Caco-2 (cell line): ENCODE measurements around the gene DIAPH1. TPM values are rescaled to one million over a fixed set of nuclear protein-coding genes. Genes with fewer than 3 reads are reported as not detected.

Source experiments
- BruUV-seq: library from RNA; stranded (reverse); fragments of 400-500 nt; replicated peaks from 2 replicates; lab custom pipeline; 2021; lab: Mats Ljungman, UMichigan
- CTCF ChIA-PET: fragments of 300-600 bp; sonication (Branson Sonifier 250); formaldehyde crosslinking; loops from one replicate; lab custom pipeline; 2022; ENCODE audit warnings: antibody characterized with exemption; lab: Charles Lee
- POLR2A ChIA-PET: fragments of 300-600 bp; sonication (Branson Sonifier 250); formaldehyde crosslinking; loops from one replicate; lab custom pipeline; 2022; ENCODE audit warnings: antibody characterized with exemption; lab: Charles Lee
- DNase-seq, 2 experiments: peaks; one replicate each; pipeline versions ENCODE4 v3.0.0 to v3.0.0-alpha.2; 2020 to 2022
- H3K27me3 ChIP-seq: replicated peaks from 2 replicates; pipeline ENCODE4 v1.6.0; 2011; ENCODE audit warnings: low read length; ENCODE audit not compliant: control insufficient read depth, insufficient read depth
- H3K36me3 ChIP-seq: 2 replicates; pipeline ENCODE4 v1.5.1; 2011; ENCODE audit warnings: low read length; ENCODE audit not compliant: control insufficient read depth, insufficient read depth
- H3K4me1 ChIP-seq: fragments of 250-450 bp; sonication (Bioruptor Pico); 2 replicates; pipeline ENCODE4 v1.5.1; 2020; ENCODE audit warnings: mild to moderate bottlenecking
- H3K4me3 ChIP-seq: 2 replicates; pipeline ENCODE4 v1.5.1; 2011; ENCODE audit warnings: low read depth, mild to moderate bottlenecking, control low read depth, low read length
- H3K9me3 ChIP-seq: fragments of 250-450 bp; sonication (Bioruptor Pico); 2 replicates; pipeline ENCODE4 v1.5.1; 2020; ENCODE audit warnings: mild to moderate bottlenecking, moderate library complexity
- H3K27ac Mint-ChIP-seq: one replicate; pipeline ENCODE4 v1.8.0; 2022; ENCODE audit warnings: mixed read lengths; ENCODE audit not compliant: unreplicated experiment
- H3K27me3 Mint-ChIP-seq: one replicate; pipeline ENCODE4 v1.8.0; 2022; ENCODE audit warnings: mixed read lengths; ENCODE audit not compliant: insufficient read depth, unreplicated experiment
- H3K36me3 Mint-ChIP-seq: one replicate; pipeline ENCODE4 v1.8.0; 2022; ENCODE audit warnings: mild to moderate bottlenecking, mixed read lengths; ENCODE audit not compliant: insufficient read depth, unreplicated experiment
- H3K4me1 Mint-ChIP-seq: one replicate; pipeline ENCODE4 v1.8.0; 2022; ENCODE audit warnings: low read depth, mixed read lengths; ENCODE audit not compliant: unreplicated experiment
- H3K4me3 Mint-ChIP-seq: one replicate; pipeline ENCODE4 v1.8.0; 2022; ENCODE audit warnings: mild to moderate bottlenecking, moderate library complexity, mixed read lengths; ENCODE audit not compliant: unreplicated experiment
- H3K9me3 Mint-ChIP-seq: one replicate; pipeline ENCODE4 v1.8.0; 2022; ENCODE audit warnings: mixed read lengths; ENCODE audit not compliant: unreplicated experiment
- CTCF ChIP-seq, 2 experiments: fragments of 200-600 bp in 1 of 2; IDR thresholded peaks; 1 replicate in 1 of 2; 2 replicates in 1 of 2; pipeline versions ENCODE4 v1.5.1 to v1.8.0; 2011 to 2022; ENCODE audit warnings: antibody characterized with exemption in 1 of 2, control low read depth in 1 of 2, inconsistent platforms in 1 of 2, low read depth in 1 of 2, low read length in 1 of 2, mild to moderate bottlenecking in 1 of 2, moderate library complexity in 1 of 2; ENCODE audit not compliant: insufficient read depth in 1 of 2, severe bottlenecking in 1 of 2, unreplicated experiment in 1 of 2
- intact Hi-C: fragments of 100-400 bp; cut with micrococcal nuclease; formaldehyde crosslinking; loops from one replicate; pipeline ENCODE4 v1.10.0; 2022; ENCODE audit not compliant: unreplicated experiment
- total RNA-seq: library from RNA; stranded (reverse); gene quantifications from 2 replicates; pipeline ENCODE4 v1.2.3, GENCODE V29; 2022

Gene DIAPH1
- total RNA-seq, 1 experiment from 2014 or later, result 161 TPM

- peaks cover 2% of the 10 kb centered on the region; the same call in 1 of the 2 replicates for H3K36me3 ChIP-seq
- H3K4me1 Mint-ChIP-seq, result peaks cover 22% of the 10 kb centered on the region
- no peaks in the 10 kb centered on the region for H3K9me3 Mint-ChIP-seq
- no peaks in the 10 kb centered on the region for H3K27me3 Mint-ChIP-seq
- H3K27me3 ChIP-seq, result no peaks in the 10 kb centered on the region
- DNase-seq, result peak; percentile 90 to 93
- peak within 1 kb of the TSS; percentile 75 for H3K4me3 ChIP-seq
- no TSS peak for BruUV-seq
- no peak for TF ChIP-seq CTCF (IDR thresholded peaks at IDR 0.05; ENCODE audit: insufficient read depth in 1 of 2, low read depth in 1 of 2, low read length in 1 of 2, severe bottlenecking in 1 of 2, unreplicated experiment in 1 of 2)
- H3K36me3 Mint-ChIP-seq, result peaks cover 4% of the 10 kb centered on the region
- no peaks in the 10 kb centered on the region for H3K9me3 ChIP-seq
- peaks cover 5% of the 10 kb centered on the region for H3K4me1 ChIP-seq
- peak within 1 kb of the TSS; percentile 92 for H3K4me3 Mint-ChIP-seq
- ChIA-PET CTCF (interaction anchor here (0.6 to 1.4 kb wide), 9 partner anchors 13 to 306 kb away, joined by 3 to 7 read pairs (median 4); partner anchors contain the start of genes HDAC3 and RELL2), POLR2A (interaction anchor here (0.6 to 1.4 kb wide), 3 partner anchors 14 to 198 kb away, joined by 3 to 19 read pairs (median 4); partner anchors contain the start of genes HDAC3 and RELL2)
- intact Hi-C loops, result loop anchor here (1.0 kb wide), 2 partner anchors 15 to 33 kb away; partner anchors contain the start of genes DIAPH1, HDAC3 and RELL2
- peak within 1 kb of the TSS; percentile 77 for H3K27ac Mint-ChIP-seq
Observed at GRCh38 chr5:141650851-141651727, 32.3 kb upstream of the DIAPH1 start, which contains the start of gene FCHSD1. Gene FCHSD1 (minus strand): TSS chr5:141651418. CDS start chr5:141651368, 50 bp downstream.

- Histone ChIP-seq H3K4me3 (no peak overlapping the region), H3K36me3 (0 out of 2 replicates have a peak, but pooled peaks cover 2% of the 10 kb centered on the region), H3K4me1 (peaks cover 5% of the 10 kb centered on the region), H3K9me3 (no peaks in the 10 kb centered on the region), H3K27me3 (no peaks in the 10 kb centered on the region)
- BruUV-seq, result TSS peak; percentile 55
- no peak for TF ChIP-seq CTCF (IDR thresholded peaks at IDR 0.05; ENCODE audit: insufficient read depth in 1 of 2, low read depth in 1 of 2, low read length in 1 of 2, severe bottlenecking in 1 of 2, unreplicated experiment in 1 of 2)
- Mint-ChIP-seq H3K27ac (no peak overlapping the region), H3K27me3 (no peaks in the 10 kb centered on the region), H3K9me3 (no peaks in the 10 kb centered on the region), H3K36me3 (peaks cover 4% of the 10 kb centered on the region), H3K4me1 (peaks cover 22% of the 10 kb centered on the region), H3K4me3 (peak overlapping the region; percentile 92)
- no peak for DNase-seq
- ChIA-PET POLR2A (interaction anchor here (0.5 kb wide), 1 partner anchor 673 kb away, joined by 9 read pairs; no protein-coding TSS in a partner anchor), CTCF (interaction anchor here (0.6 kb wide), 1 partner anchor 17 kb away, joined by 6 read pairs; no protein-coding TSS in a partner anchor)
- intact Hi-C loops, result no loop called here
Observed at GRCh38 chr5:141649972-141650371, 31.2 kb upstream of the DIAPH1 start.

- no peak overlapping the region for H3K4me3 ChIP-seq
- intact Hi-C loops, result no loop called here
- Mint-ChIP-seq H3K4me3 (no peak overlapping the region), H3K27ac (no peak overlapping the region), H3K9me3 (no peaks in the 10 kb centered on the region), H3K4me1 (peaks cover 22% of the 10 kb centered on the region), H3K27me3 (no peaks in the 10 kb centered on the region), H3K36me3 (peaks cover 4% of the 10 kb centered on the region)
- no peaks in the 10 kb centered on the region for H3K27me3 ChIP-seq
- no peak for DNase-seq
- no peaks in the 10 kb centered on the region for H3K9me3 ChIP-seq
- ChIA-PET POLR2A (no interaction called here), CTCF (interaction anchor here (0.6 kb wide), 1 partner anchor 16 kb away, joined by 6 read pairs; no protein-coding TSS in a partner anchor)
- H3K36me3 ChIP-seq, result 0 out of 2 replicates have a peak, but pooled peaks cover 2% of the 10 kb centered on the region
- H3K4me1 ChIP-seq, result peaks cover 5% of the 10 kb centered on the region
- TF ChIP-seq CTCF (IDR thresholded peaks at IDR 0.05; ENCODE audit: insufficient read depth in 1 of 2, low read depth in 1 of 2, low read length in 1 of 2, severe bottlenecking in 1 of 2, unreplicated experiment in 1 of 2), result no peak
- no TSS peak for BruUV-seq
Observed at GRCh38 chr5:141649056-141649688, 30.4 kb upstream of the DIAPH1 start.
